WI38 (cell line): ENCODE results near the gene TPSD1.
"Not testable (repeated sequence)": the region's sequence is repeated elsewhere in the genome, so short reads cannot be mapped to it uniquely, and the experiment has no call there.

Experiments used
- H3K4me3 ChIP-seq: 2 replicates; pipeline ENCODE4 v1.5.1; 2011; ENCODE audit warnings: low read depth, mild to moderate bottlenecking, control low read depth, low read length
- CTCF ChIP-seq: IDR thresholded peaks from 2 replicates; pipeline ENCODE4 v1.5.1; 2012; ENCODE audit warnings: low read depth, mild to moderate bottlenecking, control low read depth, low read length

Gene TPSD1

GRCh38 chr16:1255276-1256122 is at the start of gene TPSD1:
Gene TPSD1 (plus strand): TSS chr16:1256069. CDS start chr16:1256281, 212 bp downstream.
- not testable (repeated sequence) for H3K4me3 ChIP-seq

GRCh38 chr16:1206326-1206725 is 49.5 kb upstream of the TPSD1 start:
- H3K4me3 ChIP-seq, result no peak overlapping the region
- TF ChIP-seq CTCF, result no peak

- TF ChIP-seq CTCF, result no peak
- H3K4me3 ChIP-seq, result no peak overlapping the region
Measured at GRCh38 chr16:1206786-1207185, 49.1 kb upstream of the TPSD1 start.

GRCh38 chr16:1208239-1208830 is 47.5 kb upstream of the TPSD1 start:
- no peak overlapping the region for H3K4me3 ChIP-seq
- no peak for TF ChIP-seq CTCF

- H3K4me3 ChIP-seq, result no peak overlapping the region
- no peak for TF ChIP-seq CTCF
Measured at GRCh38 chr16:1209081-1209480, 46.8 kb upstream of the TPSD1 start.

GRCh38 chr16:1210461-1210860 is 45.4 kb upstream of the TPSD1 start:
- H3K4me3 ChIP-seq, result no peak overlapping the region
- no peak for TF ChIP-seq CTCF

- no peak overlapping the region for H3K4me3 ChIP-seq
- TF ChIP-seq CTCF, result no peak
Measured at GRCh38 chr16:1211451-1212268, 44.2 kb upstream of the TPSD1 start.
